Fibroblast of skin of right quadriceps (primary cell): ENCODE measurements around the gene TIMM22.
"Not testable (repeated sequence)": the region's sequence is repeated elsewhere in the genome, so short reads cannot be mapped to it uniquely, and the experiment has no call there.

Source experiments
- DNase-seq: peaks from one replicate; pipeline ENCODE4 v3.0.0-alpha.2; 2013

The TIMM22 gene

GRCh38 chr17:996554-997344 lies at the start of gene TIMM22:
TIMM22 (plus strand) TSS chr17:997129; CDS start chr17:997143, 14 bp downstream.
- DNase-seq = peak; percentile 99

GRCh38 chr17:948284-948852 lies 48.6 kb upstream of the TIMM22 start:
- DNase-seq = peak; percentile 53

GRCh38 chr17:949623-950303 lies 47.2 kb upstream of the TIMM22 start:
- no peak for DNase-seq

DNA sequence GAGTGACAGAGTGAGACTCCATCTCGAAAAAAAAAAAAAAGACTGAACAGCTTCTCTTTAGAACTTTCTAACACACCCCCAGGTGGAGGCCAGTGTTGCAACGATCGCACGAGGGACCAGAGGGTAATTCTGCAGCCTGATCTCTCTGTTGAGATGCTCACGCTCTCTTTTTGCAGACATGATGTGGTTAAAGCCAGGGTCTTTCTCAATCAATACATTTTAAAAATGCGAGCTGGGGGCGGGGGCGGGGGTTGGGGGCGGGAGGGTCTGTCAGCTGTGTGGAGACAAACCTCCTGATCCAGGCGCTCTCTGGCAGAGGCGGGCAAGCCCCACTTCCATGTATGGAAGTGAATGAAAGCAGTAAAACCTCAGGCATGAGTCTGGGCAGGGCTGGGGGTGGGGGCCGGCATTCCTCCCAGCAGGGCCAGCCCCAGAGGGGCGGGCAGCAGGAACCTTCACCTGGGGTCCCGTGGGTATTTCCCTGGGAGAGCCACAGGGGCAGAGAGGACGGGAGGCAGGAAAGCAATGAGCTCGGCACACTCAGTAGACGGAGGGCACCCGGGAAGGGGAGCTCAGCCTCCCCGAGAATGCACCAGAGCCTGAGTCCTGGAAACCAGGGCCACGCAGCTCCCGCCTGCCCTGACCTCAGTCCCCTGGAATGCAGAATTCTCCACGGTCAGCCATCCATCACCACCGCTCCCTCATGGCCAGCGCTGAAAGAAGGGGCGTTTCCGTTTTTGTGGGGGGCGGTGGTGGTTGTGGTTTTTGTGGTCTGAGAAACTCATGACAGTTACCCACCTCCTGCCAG lies 45.4 kb upstream of the TIMM22 start:
- peak; percentile 94 for DNase-seq

- DNase-seq = not testable (repeated sequence)
Observed at GRCh38 chr17:952592-952991, 44.3 kb upstream of the TIMM22 start.

DNA sequence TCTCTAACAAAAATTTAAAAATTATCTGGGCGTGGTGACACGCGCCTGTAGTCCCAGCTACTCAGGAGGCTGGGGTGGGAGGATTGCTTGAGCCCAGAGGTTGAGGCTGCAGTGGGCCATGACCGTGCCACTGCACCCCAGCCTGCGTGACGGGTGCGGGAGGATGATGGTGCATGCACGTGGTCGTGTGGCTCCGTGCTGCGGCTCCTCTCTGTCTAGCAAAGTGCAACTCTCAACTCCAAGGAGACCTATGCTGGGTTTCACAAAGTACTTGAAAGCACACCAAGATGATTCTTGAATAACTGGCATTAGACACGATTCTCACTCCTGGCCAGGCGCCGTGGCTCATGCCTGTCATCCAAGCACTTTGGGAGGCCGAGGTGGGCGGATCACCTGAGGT lies 43.2 kb upstream of the TIMM22 start:
- no peak for DNase-seq

DNA sequence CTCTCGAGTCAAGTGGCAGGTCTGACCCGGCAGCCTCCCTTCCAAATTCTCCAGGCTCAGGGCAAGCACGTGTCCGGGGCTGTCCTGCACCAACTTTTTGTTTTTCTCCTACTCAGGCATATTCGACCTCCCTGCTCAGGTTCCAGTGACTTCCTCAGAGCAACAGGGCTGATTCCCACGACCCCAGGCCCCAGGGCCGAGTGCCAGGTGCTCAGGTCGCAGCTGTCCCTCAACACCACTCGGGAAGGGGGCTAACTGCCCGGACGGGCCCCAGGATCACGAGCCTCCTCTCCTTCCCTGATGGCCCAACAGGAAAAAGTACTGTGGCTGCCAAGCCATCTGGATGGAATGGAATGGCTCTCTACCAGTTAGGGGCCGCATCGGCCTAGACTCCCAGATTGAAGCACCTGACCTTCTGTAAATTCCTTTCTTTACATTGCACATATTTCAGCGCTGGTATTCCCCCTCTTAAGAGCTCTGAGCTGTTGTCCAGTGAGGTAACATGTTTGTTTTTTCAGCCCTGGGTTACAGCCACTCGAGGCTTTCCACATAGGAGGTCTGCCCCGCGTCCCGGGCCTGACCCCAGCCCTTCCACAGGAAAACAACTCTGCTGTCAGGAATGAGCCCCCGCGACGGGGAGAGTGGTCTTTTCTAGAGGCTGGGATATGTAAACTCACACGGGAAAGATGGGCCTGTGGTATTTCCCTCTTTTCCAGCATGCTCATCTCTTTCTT lies 42.3 kb upstream of the TIMM22 start:
- peak; percentile 70 for DNase-seq

- peak; percentile 51 for DNase-seq
Observed at GRCh38 chr17:956905-957304, 40.0 kb upstream of the TIMM22 start.

DNA sequence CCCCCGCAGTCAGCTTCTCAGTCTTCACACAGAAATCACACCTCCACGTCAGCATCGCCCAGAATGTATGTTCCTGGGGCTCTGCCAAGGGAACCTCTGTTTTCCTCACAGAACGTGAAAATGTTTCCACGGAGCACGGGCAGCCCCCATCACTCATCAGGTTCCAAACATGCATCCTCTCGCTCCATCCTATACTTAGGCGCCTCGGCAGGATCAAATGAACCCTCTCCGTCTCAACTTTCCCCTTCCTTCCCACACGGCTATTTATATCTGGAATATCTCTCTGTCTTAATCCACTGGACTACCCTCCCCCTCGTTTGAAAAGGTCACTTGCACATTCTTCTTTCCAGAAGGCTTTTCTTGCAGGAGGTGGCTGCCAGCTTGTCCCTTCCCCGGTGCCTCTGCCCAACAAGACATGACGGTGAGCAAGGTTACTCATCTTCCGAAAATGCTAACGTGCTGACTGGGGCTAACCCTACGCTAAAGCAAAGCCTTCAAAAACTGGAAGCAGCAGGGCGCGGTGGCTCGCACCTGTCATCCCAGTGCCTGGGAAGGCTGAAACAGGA lies 39.0 kb upstream of the TIMM22 start:
- no peak for DNase-seq

- no peak for DNase-seq
Observed at GRCh38 chr17:958712-959451, 38.0 kb upstream of the TIMM22 start.

DNA sequence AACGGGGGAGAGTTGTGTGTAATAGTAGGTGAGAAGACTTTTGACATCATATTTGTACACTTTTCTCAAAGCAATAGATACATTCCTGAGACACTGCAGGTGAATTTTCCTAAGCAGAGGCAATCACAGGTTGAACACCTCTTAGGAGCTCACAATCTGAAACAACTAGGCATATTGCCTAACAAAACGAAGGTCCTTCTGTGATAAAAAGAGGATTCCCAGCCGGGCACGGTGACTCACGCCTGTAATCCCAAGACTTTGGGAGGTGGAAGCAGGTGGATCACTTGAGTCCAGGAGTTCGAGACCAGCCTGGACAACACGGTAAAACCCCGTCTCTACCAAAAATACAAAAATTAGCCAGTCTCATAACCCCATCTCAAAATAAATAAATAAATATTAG lies 34.8 kb upstream of the TIMM22 start:
- no peak for DNase-seq

- DNase-seq = no peak
Observed at GRCh38 chr17:962670-963069, 34.3 kb upstream of the TIMM22 start.

DNA sequence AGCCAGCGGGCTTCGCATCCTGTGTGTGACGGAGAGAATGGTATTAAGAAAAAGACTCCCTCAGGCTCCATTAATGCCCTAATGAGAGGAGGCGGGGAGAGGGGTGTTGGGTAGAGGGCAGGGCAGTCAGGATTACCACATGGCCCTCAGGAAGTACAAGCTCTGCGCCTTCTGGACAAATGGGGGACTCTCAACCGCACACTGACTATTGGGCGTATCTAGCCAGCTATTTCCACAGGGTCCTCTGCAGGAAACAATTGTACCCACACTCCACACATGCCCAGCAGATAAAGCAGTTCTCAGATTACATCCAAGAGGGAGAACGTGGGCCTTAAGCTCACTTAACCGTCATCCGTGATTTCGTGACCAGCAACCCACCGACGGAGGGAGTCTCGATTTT lies 32.1 kb upstream of the TIMM22 start:
- DNase-seq = no peak

DNA sequence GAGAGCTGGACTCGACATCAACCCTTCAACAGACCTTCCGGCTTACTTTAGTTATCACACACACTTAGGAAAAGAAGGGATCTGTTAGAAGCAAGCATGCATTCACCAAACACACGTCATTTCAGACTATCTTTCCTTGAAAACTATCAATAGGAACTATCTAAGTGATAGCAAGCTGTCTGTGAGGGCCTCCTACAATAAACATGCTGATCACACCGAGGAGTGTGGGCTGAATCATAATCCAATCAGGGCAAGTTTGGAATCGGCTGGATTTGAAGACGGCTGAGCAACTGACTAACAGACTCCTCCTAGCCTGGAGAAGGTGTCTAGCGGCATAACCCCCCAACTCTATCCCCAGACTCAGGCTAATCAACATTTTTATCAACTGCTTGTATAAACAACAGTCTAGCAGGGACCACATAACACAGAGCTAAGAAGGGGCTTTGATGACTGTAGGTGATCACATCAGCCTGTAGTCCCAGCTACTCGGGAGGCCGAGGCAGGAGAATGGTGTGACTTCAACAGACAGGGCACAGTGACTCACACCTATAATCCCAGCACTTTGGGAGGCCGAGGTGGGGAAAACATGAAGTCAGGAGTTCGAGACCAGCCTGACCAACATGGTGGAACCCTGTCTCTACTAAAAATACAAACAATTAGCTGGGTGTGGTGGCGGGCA lies 31.5 kb upstream of the TIMM22 start:
- DNase-seq = peak; percentile 70

GRCh38 chr17:967122-967521 lies 29.8 kb upstream of the TIMM22 start:
- DNase-seq = no peak

- peak; percentile 73 for DNase-seq
Observed at GRCh38 chr17:968812-969730, 27.9 kb upstream of the TIMM22 start.

- peak; percentile 52 for DNase-seq
Observed at GRCh38 chr17:969811-970355, 27.0 kb upstream of the TIMM22 start.

GRCh38 chr17:970364-970763 lies 26.6 kb upstream of the TIMM22 start:
- DNase-seq = no peak

GRCh38 chr17:971861-972260 lies 25.1 kb upstream of the TIMM22 start:
- DNase-seq = not testable (repeated sequence)
